Loucy (cell line): Measurements from ENCODE around the gene BZW2.

Experiments used
- EZH2phosphoT487 ChIP-seq: fragments of 200-600 bp; IDR thresholded peaks from 2 replicates; pipeline ENCODE4 v1.6.1; 2018; ENCODE audit warnings: antibody characterized with exemption, mild to moderate bottlenecking, moderate library complexity, borderline replicate concordance
- TF ChIP-seq, protein P1 (sequence below): fragments of 200-600 bp; sonication (generic); conservative IDR thresholded peaks from 2 replicates; pipeline ENCODE4 v1.5.1; 2014; ENCODE audit warnings: mild to moderate bottlenecking, antibody characterized with exemption, low read length

DNA sequence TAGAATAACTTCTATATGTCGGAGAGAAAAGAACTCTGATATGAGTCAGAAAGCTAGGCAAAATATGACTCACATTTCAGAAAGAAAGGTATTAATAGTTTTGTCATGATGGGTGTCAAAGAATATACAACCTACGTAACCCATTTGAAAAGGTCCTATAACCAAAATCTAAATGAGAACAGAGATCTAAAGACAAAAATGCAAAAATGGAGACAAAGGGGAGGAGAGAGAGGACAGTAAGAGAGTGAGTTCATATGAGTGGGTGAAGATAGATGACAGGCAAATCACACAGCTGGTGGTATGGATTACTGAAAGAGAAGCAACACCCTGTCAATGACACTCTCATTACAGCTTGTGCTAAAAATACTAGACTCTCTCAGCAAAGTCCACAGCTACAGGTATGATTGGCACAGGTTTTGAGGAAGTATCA, 26.0 kb upstream of the BZW2 start:
- no peak for TF ChIP-seq EZH2phosphoT487
- TF ChIP-seq, protein P1, sequence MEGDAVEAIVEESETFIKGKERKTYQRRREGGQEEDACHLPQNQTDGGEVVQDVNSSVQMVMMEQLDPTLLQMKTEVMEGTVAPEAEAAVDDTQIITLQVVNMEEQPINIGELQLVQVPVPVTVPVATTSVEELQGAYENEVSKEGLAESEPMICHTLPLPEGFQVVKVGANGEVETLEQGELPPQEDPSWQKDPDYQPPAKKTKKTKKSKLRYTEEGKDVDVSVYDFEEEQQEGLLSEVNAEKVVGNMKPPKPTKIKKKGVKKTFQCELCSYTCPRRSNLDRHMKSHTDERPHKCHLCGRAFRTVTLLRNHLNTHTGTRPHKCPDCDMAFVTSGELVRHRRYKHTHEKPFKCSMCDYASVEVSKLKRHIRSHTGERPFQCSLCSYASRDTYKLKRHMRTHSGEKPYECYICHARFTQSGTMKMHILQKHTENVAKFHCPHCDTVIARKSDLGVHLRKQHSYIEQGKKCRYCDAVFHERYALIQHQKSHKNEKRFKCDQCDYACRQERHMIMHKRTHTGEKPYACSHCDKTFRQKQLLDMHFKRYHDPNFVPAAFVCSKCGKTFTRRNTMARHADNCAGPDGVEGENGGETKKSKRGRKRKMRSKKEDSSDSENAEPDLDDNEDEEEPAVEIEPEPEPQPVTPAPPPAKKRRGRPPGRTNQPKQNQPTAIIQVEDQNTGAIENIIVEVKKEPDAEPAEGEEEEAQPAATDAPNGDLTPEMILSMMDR: no peak
